LNCaP clone FGC (cell line): ENCODE results near the gene MUL1.
A peak's percentile ranks its signal among the peaks of the same experiment; 100 is the strongest.

Experiments
- DNase-seq: peaks from one replicate; pipeline ENCODE4 v3.0.0-alpha.2; 2011; ENCODE audit warnings: low read depth
- H3K4me3 ChIP-seq: 2 replicates; pipeline ENCODE4 v1.5.1; 2011; ENCODE audit warnings: mild to moderate bottlenecking, low read depth, low read length, control low read depth
- TF ChIP-seq, protein P1 (sequence below): IDR thresholded peaks from 2 replicates; pipeline ENCODE4 v1.5.1; 2012; ENCODE audit warnings: mild to moderate bottlenecking; ENCODE audit not compliant: control insufficient read depth, insufficient read depth; ENCODE audit errors: extremely low read depth

Gene MUL1

GRCh38 chr1:20508411-20508771, 440 bp upstream of the MUL1 start:
- TF ChIP-seq, protein P1, sequence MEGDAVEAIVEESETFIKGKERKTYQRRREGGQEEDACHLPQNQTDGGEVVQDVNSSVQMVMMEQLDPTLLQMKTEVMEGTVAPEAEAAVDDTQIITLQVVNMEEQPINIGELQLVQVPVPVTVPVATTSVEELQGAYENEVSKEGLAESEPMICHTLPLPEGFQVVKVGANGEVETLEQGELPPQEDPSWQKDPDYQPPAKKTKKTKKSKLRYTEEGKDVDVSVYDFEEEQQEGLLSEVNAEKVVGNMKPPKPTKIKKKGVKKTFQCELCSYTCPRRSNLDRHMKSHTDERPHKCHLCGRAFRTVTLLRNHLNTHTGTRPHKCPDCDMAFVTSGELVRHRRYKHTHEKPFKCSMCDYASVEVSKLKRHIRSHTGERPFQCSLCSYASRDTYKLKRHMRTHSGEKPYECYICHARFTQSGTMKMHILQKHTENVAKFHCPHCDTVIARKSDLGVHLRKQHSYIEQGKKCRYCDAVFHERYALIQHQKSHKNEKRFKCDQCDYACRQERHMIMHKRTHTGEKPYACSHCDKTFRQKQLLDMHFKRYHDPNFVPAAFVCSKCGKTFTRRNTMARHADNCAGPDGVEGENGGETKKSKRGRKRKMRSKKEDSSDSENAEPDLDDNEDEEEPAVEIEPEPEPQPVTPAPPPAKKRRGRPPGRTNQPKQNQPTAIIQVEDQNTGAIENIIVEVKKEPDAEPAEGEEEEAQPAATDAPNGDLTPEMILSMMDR: no peak
- peak overlapping the region; percentile 75 for H3K4me3 ChIP-seq
- DNase-seq: no peak

DNA sequence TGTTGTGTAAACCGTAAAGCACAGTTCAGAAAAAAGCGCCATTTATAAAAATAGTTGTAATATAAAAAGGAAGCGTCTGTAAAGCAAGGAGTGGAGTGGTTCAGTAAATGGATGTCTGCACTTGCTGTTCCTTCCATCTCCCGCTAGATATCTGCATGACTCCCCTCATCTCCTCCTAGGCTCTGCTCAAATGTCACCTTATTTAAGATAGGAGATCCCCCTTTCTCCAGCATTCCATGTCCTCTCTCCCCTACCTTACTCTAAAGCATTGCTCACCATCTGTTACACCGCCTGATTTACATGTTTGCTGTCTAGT, 745 bp downstream of the MUL1 start:
- DNase-seq: no peak
- H3K4me3 ChIP-seq: peak overlapping the region; percentile 75
- TF ChIP-seq, protein P1: no peak

GRCh38 chr1:20505488-20505887, 2.5 kb downstream of the MUL1 start:
- no peak for DNase-seq
- TF ChIP-seq, protein P1: no peak
- H3K4me3 ChIP-seq: no peak overlapping the region

GRCh38 chr1:20500716-20501115, 7.2 kb downstream of the MUL1 start:
- no peak for DNase-seq
- TF ChIP-seq, protein P1: no peak
- H3K4me3 ChIP-seq: no peak overlapping the region

DNA sequence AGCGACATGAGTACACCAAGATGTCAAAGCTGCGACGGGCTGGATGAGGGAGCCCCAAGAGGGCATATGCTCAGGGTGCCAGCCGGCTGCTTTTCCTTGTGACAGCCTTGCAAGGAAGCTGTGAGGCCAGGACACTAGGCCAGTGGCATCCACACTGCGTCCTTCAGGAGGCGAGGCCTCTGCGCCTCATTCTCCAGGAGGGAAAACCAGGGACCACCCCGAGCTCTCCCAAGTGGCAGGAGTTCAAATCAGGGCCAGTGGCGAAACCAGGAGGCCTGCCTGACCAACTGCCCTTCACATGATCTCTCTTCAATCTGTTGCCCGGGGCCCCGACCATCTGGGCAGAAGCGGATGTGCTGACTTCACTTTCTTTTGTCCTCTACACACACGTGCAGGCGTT, 8.2 kb downstream of the MUL1 start:
- no peak overlapping the region for H3K4me3 ChIP-seq
- DNase-seq: no peak
- TF ChIP-seq, protein P1: no peak

- no peak overlapping the region for H3K4me3 ChIP-seq
- TF ChIP-seq, protein P1: no peak
- DNase-seq: no peak
Observed at GRCh38 chr1:20499105-20499504, 8.8 kb downstream of the MUL1 start.

- DNase-seq: no peak
- TF ChIP-seq, protein P1: no peak
- no peak overlapping the region for H3K4me3 ChIP-seq
Observed at GRCh38 chr1:20498116-20498515, 9.8 kb downstream of the MUL1 start.
